Liver (tissue), 9 donors: ENCODE measurements around the gene P2RX3. TPM values are rescaled to one million over a fixed set of nuclear protein-coding genes. Genes with fewer than 3 reads are reported as not detected.

Experiments used
- DNase-seq: peaks from one replicate; pipeline ENCODE4 v3.0.0-alpha.2; 2017; ENCODE audit warnings: low spot score
- H3K27ac ChIP-seq, 2 donors: one replicate each; pipeline ENCODE4 v1.7.0; 2013; ENCODE audit warnings: inconsistent platforms in 2 of 2, low read length in 2 of 2, control low read depth in 1 of 2, low read depth in 1 of 2, mild to moderate bottlenecking in 1 of 2
- H3K27me3 ChIP-seq, 4 donors: one replicate each; pipeline versions ENCODE4 v1.6.1 to v1.7.0; 2013; ENCODE audit warnings: low read length in 3 of 4, inconsistent platforms in 1 of 4, mild to moderate bottlenecking in 1 of 4, moderate library complexity in 1 of 4; ENCODE audit not compliant: control insufficient read depth in 4 of 4, insufficient read depth in 4 of 4
- H3K36me3 ChIP-seq, 4 donors: one replicate each; pipeline versions ENCODE4 v1.6.1 to v1.7.0; 2013; ENCODE audit warnings: low read length in 3 of 4, mild to moderate bottlenecking in 3 of 4, low read depth in 1 of 4, moderate library complexity in 1 of 4; ENCODE audit not compliant: control insufficient read depth in 4 of 4, insufficient read depth in 3 of 4
- H3K4me1 ChIP-seq, 4 donors: one replicate each; pipeline versions ENCODE4 v1.6.1 to v1.7.0; 2013; ENCODE audit warnings: low read length in 3 of 4, mild to moderate bottlenecking in 3 of 4, moderate library complexity in 1 of 4; ENCODE audit not compliant: control insufficient read depth in 4 of 4, insufficient read depth in 4 of 4
- H3K4me3 ChIP-seq, 3 donors: one replicate each; pipeline versions ENCODE4 v1.6.1 to v1.7.0; 2013; ENCODE audit warnings: low read length in 3 of 3, control low read depth in 1 of 3, low read depth in 1 of 3, mild to moderate bottlenecking in 1 of 3
- H3K9ac ChIP-seq, 2 donors: one replicate each; pipeline ENCODE4 v1.7.0; 2013; ENCODE audit warnings: low read length in 2 of 2, mild to moderate bottlenecking in 2 of 2, moderate library complexity in 2 of 2, control low read depth in 1 of 2, low read depth in 1 of 2
- H3K9me3 ChIP-seq, 4 donors: one replicate each; pipeline versions ENCODE4 v1.6.1 to v1.7.0; 2013; ENCODE audit warnings: low read length in 3 of 4; ENCODE audit not compliant: control insufficient read depth in 4 of 4
- ATF3 ChIP-seq: IDR thresholded peaks from 2 replicates; pipeline ENCODE4 v1.6.1; 2016; ENCODE audit warnings: antibody characterized with exemption
- CTCF ChIP-seq: fragments of 150-350 bp; IDR thresholded peaks from 2 replicates; pipeline ENCODE4 v1.5.1; 2017; ENCODE audit warnings: improper control_type of control experiment, low read depth, low read length; ENCODE audit not compliant: missing input control
- EGR1 ChIP-seq, 2 donors: IDR thresholded peaks; 2 replicates each; pipeline ENCODE4 v1.6.1; 2016 to 2018; ENCODE audit warnings: antibody characterized with exemption in 2 of 2, low read depth in 2 of 2
- FOXA1 ChIP-seq: IDR thresholded peaks from 2 replicates; pipeline ENCODE4 v1.6.1; 2016; ENCODE audit warnings: antibody characterized with exemption
- FOXA2 ChIP-seq: IDR thresholded peaks from 2 replicates; pipeline ENCODE4 v1.6.1; 2016; ENCODE audit warnings: antibody characterized with exemption
- GABPA ChIP-seq, 2 donors: IDR thresholded peaks in 1 of 2; conservative IDR thresholded peaks in 1 of 2; 2 replicates each; pipeline ENCODE4 v1.6.1; 2016; ENCODE audit warnings: antibody characterized with exemption in 2 of 2, mild to moderate bottlenecking in 1 of 2, moderate library complexity in 1 of 2
- HNF4A ChIP-seq, 2 donors: conservative IDR thresholded peaks; 2 replicates each; pipeline ENCODE4 v1.6.1; 2016; ENCODE audit warnings: antibody characterized with exemption in 2 of 2, mild to moderate bottlenecking in 2 of 2
- HNF4G ChIP-seq: IDR thresholded peaks from 2 replicates; pipeline ENCODE4 v1.6.1; 2016; ENCODE audit warnings: antibody characterized with exemption
- JUND ChIP-seq, 2 donors: IDR thresholded peaks; 2 replicates each; pipeline ENCODE4 v1.6.1; 2016; ENCODE audit warnings: antibody characterized with exemption in 2 of 2
- MAX ChIP-seq: IDR thresholded peaks from 2 replicates; pipeline ENCODE4 v1.6.1; 2016; ENCODE audit warnings: antibody characterized with exemption
- NR2F2 ChIP-seq: IDR thresholded peaks from 2 replicates; pipeline ENCODE4 v1.6.1; 2016; ENCODE audit warnings: antibody characterized with exemption
- RAD21 ChIP-seq, 2 donors: IDR thresholded peaks; 2 replicates each; pipeline ENCODE4 v1.6.1; 2016; ENCODE audit warnings: antibody characterized with exemption in 2 of 2, mild to moderate bottlenecking in 2 of 2
- REST ChIP-seq: IDR thresholded peaks from 2 replicates; pipeline ENCODE4 v1.6.1; 2016; ENCODE audit warnings: antibody characterized with exemption, mild to moderate bottlenecking
- RXRA ChIP-seq, 2 donors: IDR thresholded peaks; 2 replicates each; pipeline ENCODE4 v1.6.1; 2017 to 2018; ENCODE audit warnings: antibody characterized with exemption in 2 of 2, mild to moderate bottlenecking in 1 of 2
- SP1 ChIP-seq: IDR thresholded peaks from 2 replicates; pipeline ENCODE4 v1.6.1; 2018; ENCODE audit warnings: antibody characterized with exemption, mild to moderate bottlenecking
- TAF1 ChIP-seq: conservative IDR thresholded peaks from 2 replicates; pipeline ENCODE4 v1.6.1; 2016; ENCODE audit warnings: antibody characterized with exemption, mild to moderate bottlenecking
- YY1 ChIP-seq: IDR thresholded peaks from 2 replicates; pipeline ENCODE4 v1.6.1; 2016; ENCODE audit warnings: antibody characterized with exemption, mild to moderate bottlenecking
- WGBS: extraction: QIAGEN DNeasy Blood & Tissue Kit; methylation state at CpG from one replicate; pipeline ENCODE4 v1.1.7; 2013; 5-methylcytosine and 5-hydroxymethylcytosine counted together
- polyA plus RNA-seq, 2 donors: library from polyadenylated mRNA; stranded (reverse) in 1 of 2; unstranded in 1 of 2; fragments of 200-250 nt in 1 of 2; fragments of >200 nt in 1 of 2; fragmentation: Nextera tagmentation in 1 of 2; extraction: Ambion mirVana in 1 of 2; gene quantifications; one replicate each; pipeline versions ENCODE4 v1.2.1 to v1.2.3, GENCODE V29; 2013 to 2015
- total RNA-seq, 2 donors: library from RNA; depleted of rRNA; stranded (reverse); fragments of >200 nt; gene quantifications; one replicate each; pipeline ENCODE4 v1.2.3, GENCODE V29; 2014
- TF ChIP-seq, protein P1 (sequence below): IDR thresholded peaks from 2 replicates; pipeline ENCODE4 v1.6.1; 2016; ENCODE audit warnings: antibody characterized with exemption
- donor health status: healthy.
- donor health status: healthy.
- donor health status: healthy.
- donor health status: healthy.
- donor health status: healthy.

P2RX3 gene
- total and polyA plus RNA-seq, 4 donors = 0.18 to 0.33 (median 0.23) TPM

- Histone ChIP-seq H3K27me3 (no peaks in the 10 kb centered on the region), H3K4me3 (peak overlapping the region; percentile 59 to 79 (median 70)), H3K9ac (peak overlapping the region in 1 of 2 donors; percentile 20), H3K27ac (peak overlapping the region; percentile 92 to 93), H3K4me1 (peaks cover 42 to 90% (median 80%) of the 10 kb centered on the region in 4 donors), H3K9me3 (no peaks in the 10 kb centered on the region), H3K36me3 (peaks cover 3 to 9% (median 5%) of the 10 kb centered on the region in 4 donors)
- 2% methylated on average over 31 of the region's 31 CpGs for WGBS
- peak; percentile 60 to 77 for TF ChIP-seq HNF4A (conservative IDR thresholded peaks at IDR 0.05)
- peak; percentile 79 for TF ChIP-seq SP1
- peak; percentile 31 for TF ChIP-seq FOXA1
- peak; percentile 40 for TF ChIP-seq ATF3
- peak; percentile 75 to 76 for TF ChIP-seq RXRA (IDR thresholded peaks at IDR 0.05)
- peak; percentile 41 for TF ChIP-seq YY1
- TF ChIP-seq JUND (IDR thresholded peaks at IDR 0.05) = peak; percentile 83 to 84
- TF ChIP-seq HNF4G = no peak
- TF ChIP-seq, protein P1, sequence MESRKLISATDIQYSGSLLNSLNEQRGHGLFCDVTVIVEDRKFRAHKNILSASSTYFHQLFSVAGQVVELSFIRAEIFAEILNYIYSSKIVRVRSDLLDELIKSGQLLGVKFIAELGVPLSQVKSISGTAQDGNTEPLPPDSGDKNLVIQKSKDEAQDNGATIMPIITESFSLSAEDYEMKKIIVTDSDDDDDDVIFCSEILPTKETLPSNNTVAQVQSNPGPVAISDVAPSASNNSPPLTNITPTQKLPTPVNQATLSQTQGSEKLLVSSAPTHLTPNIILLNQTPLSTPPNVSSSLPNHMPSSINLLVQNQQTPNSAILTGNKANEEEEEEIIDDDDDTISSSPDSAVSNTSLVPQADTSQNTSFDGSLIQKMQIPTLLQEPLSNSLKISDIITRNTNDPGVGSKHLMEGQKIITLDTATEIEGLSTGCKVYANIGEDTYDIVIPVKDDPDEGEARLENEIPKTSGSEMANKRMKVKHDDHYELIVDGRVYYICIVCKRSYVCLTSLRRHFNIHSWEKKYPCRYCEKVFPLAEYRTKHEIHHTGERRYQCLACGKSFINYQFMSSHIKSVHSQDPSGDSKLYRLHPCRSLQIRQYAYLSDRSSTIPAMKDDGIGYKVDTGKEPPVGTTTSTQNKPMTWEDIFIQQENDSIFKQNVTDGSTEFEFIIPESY = peak; percentile 57
- peak; percentile 81 for TF ChIP-seq REST
- TF ChIP-seq TAF1 = peak; percentile 41
- no peak for TF ChIP-seq FOXA2
- no peak for TF ChIP-seq GABPA (IDR thresholded peaks at IDR 0.05 in 1 of 2, conservative IDR thresholded peaks at IDR 0.05 in 1 of 2)
- no peak for TF ChIP-seq NR2F2
- no peak for TF ChIP-seq EGR1 (IDR thresholded peaks at IDR 0.05; ENCODE audit: low read depth in 2 of 2)
- peak in 1 of 2 donors; percentile 25 for TF ChIP-seq RAD21 (IDR thresholded peaks at IDR 0.05)
- no peak for TF ChIP-seq CTCF
- TF ChIP-seq MAX = peak; percentile 69
- DNase-seq = peak; percentile 74
Observed at GRCh38 chr11:57311109-57311936, 26.8 kb upstream of the P2RX3 start.
